Activated T-helper 1 cell treated with anti-CD3 and anti-CD28 coated beads, Interleukin-2, amount 50 U/mL, for 16 hours (primary cell): ENCODE data around the gene SMIM24.
A peak's percentile ranks its signal among the peaks of the same experiment; 100 is the strongest.
"Not testable (repeated sequence)": the region's sequence is repeated elsewhere in the genome, so short reads cannot be mapped to it uniquely, and the experiment has no call there.

Source experiments
- DNase-seq, 2 donors: peaks; one replicate each; pipeline ENCODE4 v3.0.0-alpha.2; 2020; ENCODE audit warnings: low read depth in 1 of 2, low spot score in 1 of 2

The SMIM24 gene

DNA sequence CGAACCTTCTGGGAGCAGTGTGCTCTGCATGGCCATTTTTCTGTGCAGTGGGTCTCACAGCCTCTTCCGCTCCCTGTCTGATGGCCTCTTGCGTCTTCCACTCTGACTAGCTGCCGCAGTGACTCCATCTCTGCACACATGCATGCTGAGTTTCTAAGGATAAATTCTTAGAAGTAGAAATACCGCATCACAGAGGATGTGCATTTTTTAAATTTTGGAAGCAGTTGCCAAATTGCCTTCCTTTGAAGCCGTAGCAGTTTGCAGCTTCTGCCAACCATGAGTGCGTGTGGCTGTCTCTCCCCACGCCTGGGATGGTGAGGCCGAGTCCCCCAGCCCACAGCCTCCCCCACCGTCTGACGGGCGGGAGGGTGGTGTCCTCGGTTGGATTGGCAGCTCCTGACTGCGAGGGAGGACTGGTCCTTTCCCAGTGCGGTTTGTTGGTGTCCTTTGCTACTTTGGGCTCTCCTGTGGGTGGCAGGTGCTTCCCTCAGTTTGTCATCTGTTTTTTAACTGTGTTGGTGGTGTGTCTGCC, 35.6 kb upstream of the SMIM24 start:
- DNase-seq: no peak

DNA sequence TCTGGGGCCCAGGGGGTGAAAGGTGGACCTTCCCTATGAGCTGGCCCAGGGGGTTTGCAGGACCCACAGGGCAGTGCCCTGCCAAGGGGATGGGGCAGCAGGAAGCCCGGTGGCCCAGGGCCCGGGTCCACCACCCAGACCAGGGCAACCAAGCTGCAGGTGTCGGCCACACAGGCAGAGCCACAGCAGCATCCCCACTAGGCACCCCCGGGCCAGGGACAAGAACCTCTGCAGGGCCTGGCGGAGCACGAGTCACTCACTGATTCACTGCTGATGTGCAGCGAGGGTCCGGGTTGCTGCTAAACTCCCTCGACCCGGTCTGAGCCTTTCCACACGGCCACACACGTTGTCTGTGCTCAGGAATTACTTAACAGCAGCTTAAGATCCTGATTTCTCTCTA, 34.6 kb upstream of the SMIM24 start:
- DNase-seq: no peak

- DNase-seq: no peak
Measured at GRCh38 chr19:3513229-3514140, 33.2 kb upstream of the SMIM24 start.

- DNase-seq: no peak
Measured at GRCh38 chr19:3512562-3513228, 32.4 kb upstream of the SMIM24 start.

DNA sequence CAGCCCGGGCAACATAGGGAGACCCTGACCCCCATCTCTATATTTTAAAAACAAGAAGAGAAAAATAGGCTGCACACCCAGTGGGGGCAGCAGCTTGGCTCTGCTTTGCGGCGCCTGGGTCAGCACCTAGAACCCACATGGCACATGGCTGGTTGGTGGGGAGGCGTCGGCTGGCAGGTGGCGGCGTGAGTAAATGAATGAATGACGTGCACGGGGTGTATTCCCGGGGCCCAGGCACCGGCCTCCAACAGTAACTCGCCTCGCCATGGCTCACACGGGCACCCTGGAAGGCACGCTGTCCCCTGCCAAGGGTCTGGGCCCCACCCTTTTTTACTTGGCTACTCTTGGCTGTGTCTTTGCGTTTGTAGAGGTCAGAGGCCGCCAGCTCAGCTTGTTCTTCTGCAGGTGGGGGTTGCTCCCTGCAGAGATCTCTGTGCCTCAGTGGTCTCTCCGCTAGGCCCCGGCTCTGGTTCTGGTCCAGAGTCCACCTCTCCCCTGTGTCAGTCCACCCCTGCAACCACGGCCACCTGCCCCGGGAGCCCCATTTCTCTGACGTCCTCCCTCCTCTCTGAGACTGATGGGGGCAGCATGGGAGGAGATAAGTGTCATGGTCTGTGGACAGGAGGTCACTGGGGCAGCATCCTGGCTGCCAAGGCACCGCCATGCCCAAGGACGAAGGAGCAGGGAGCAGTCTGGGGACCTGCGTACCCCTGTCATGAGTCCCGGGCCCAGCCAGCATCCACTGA, 31.4 kb upstream of the SMIM24 start:
- DNase-seq: no peak

DNA sequence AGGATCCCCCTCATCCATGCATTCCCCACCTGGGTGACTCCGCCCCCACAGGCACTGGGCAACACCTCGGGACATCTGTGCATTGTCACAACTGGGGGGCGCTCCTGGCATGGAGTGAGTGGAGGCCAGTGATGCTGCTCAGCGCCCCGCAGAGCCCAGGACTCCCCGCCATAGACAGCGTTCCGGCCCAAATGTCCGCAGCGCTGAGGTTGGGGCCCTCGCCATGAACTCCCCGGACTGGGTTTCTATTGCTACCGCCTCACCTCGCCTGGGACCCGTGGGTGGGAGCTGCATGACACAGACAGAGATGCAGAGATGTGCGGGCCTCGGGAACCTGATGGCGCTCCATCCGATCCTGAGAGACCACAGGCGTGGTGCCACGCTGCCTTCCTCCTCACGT, 30.4 kb upstream of the SMIM24 start:
- no peak for DNase-seq

- DNase-seq: no peak
Measured at GRCh38 chr19:3509566-3509989, 29.3 kb upstream of the SMIM24 start.

DNA sequence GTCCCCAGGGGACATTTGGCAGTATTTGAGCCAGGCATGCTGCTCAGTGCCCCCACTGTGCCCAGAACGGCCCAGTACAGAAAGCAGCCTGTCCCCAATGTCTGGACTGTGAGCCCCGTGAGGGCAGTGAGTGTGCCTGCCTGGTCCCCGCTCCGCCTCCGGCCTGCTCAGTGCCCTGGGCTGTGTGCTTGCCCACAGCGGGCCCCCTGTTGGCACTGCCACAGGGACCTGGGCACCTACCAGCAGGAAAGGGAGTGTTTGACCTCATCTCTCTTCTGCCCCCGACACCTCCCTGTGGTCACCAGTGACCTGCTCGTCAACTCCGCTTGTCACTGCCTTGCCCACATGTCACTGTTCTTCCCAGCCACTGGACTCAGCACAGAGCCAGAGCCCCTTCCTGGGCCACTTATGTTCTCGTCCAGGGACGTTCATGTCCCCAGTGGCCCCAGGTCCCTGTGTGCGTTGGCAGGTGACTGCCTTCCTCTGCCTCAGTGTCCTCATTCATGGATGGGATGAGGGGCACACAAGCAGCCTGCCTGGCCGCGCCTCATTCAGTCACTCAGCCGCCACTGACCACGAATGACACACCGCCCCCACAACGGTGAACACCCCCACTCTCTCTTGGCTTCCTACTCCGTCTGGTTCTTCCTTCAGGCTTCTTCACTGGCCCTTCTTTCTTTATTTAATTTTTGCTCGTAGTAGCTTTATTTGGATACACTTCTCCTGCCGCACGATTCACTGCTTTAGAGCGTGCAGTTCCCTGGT, 28.6 kb upstream of the SMIM24 start:
- no peak for DNase-seq

DNA sequence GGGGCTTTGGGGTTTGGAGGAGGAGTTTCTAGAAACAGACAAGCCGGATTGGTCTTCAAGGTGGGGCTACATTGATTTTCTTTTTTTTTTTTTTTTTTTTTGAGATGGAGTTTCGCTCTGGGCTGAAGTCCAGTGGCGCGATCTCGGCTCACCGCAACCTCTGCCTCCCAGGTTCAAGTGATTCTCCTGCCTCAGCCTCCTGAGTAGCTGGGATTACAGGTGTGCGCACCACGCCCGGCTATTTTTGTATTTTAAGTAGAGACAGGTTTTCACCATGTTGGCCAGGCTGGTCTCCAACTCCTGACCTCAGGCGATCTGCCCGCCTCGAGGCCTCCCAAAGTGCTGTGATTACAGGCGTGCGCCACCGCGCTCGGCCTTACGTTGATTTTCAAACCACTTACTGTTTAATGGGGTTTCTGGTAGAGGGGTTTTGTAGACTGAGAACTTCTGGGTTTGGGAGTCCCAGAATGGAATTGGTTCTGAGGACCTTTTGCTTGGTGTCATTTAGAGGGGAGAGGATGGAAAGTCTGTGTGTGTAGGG, 27.9 kb upstream of the SMIM24 start:
- DNase-seq: not testable (repeated sequence)

- no peak for DNase-seq
Measured at GRCh38 chr19:3507371-3508120, 27.2 kb upstream of the SMIM24 start.

GRCh38 chr19:3506384-3507340, 26.3 kb upstream of the SMIM24 start:
- DNase-seq: no peak

DNA sequence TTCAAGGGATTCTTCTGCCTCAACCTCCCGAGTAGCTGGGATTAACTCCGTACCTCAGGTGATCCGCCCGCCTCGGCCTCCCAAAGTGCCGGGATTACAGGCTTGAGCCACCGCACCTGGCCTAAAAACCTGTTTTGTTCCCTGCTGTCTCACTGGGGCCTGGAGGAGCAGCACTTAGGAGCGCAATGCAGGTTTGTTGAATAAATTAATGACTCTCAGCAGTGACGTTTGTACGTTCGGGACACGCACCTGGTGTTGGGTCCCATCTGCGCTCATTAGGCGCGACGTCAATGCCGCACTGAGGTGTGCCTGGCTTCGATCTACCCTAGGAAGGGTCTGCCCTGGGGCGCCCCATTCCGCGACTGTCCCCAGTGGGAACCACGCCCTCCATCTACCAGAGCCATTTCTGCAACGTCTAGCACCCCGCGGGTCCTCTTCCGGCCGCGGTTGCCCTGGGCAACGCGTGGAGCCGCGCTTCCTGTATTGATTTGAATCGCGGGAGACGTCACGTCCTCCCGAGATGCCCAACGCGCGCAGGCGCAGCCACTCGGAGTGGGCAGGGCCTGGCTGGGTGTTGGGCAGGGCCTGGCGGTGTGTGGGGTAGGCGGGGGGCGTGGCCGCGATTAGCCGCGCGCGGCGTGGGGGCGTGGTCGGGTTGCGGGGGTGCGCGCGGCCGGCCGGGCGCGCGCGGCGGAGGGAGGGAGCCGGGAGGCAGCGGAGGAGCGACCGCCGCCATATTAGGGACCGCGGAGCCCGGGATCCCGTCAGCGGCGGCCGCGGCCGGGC, 25.5 kb upstream of the SMIM24 start, which contains the start of gene FZR1:
Gene FZR1 (plus strand): TSS at position 714 of the 786 bp plus-strand sequence. CDS start 16,679 bp downstream, outside the sequence.
- DNase-seq: peak; percentile 99 to 100

DNA sequence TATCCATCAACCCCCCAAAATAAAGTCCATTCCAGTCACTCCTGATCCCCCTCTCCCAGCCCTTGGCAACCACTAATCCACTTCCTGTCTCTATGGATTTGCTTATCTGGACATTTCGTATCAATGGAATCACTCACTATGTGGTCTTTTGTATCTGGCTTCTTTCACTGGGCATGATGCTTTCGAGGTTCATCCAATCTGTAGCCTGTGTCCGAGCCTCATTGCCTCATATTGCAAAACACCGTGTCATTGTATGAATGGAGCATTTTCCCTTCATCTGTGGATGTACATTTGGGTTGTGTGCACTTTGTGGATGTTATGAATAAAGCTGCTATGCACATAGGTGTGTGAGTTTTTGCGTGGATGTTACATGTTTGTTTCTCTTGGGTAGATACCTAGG, 24.4 kb upstream of the SMIM24 start:
- DNase-seq: no peak

GRCh38 chr19:3503036-3503572, 22.8 kb upstream of the SMIM24 start:
- DNase-seq: no peak

GRCh38 chr19:3501780-3502179, 21.5 kb upstream of the SMIM24 start:
- DNase-seq: no peak

DNA sequence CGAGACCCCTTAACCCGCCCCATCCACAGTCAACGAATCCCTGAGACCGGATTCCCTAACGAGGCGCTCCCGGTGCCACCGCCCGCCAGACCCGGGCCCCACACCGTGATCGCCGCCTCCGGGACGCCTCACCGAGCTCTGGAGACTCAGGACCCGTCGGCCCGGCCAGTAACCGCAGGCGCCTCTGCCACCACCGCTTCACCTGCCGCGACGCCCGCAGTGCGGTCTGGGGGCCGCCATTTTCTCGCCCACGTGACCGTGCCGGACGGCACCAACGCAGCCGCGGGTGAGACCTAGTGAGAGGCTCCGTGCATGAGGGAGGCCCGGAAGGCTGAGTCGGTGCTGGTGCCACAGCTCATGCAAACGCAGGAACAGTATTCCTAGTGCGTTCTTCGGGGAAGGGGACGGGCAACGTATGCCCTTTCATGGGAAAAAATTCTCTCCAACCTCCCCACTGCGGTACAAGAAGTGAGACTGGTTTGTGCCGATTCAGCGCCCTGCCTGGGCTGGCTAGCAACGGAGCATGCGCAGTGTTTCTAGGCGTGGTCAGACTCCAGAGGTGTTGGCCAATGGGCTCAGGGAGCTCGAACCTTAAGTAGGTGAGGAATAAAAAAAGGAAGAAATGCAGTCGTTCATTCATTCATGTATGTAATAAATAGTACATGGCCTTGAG, 20.2 kb upstream of the SMIM24 start, which contains the start of gene DOHH:
Gene DOHH (minus strand): TSS at position 246 of the 673 bp plus-strand sequence. CDS start 3,860 bp downstream, outside the sequence.
- peak; percentile 89 to 91 for DNase-seq
